Measurements from ENCODE around the gene RNASE1.

The RNASE1 gene
- 0 reads per million in 3 donors for total RNA-seq

DNA sequence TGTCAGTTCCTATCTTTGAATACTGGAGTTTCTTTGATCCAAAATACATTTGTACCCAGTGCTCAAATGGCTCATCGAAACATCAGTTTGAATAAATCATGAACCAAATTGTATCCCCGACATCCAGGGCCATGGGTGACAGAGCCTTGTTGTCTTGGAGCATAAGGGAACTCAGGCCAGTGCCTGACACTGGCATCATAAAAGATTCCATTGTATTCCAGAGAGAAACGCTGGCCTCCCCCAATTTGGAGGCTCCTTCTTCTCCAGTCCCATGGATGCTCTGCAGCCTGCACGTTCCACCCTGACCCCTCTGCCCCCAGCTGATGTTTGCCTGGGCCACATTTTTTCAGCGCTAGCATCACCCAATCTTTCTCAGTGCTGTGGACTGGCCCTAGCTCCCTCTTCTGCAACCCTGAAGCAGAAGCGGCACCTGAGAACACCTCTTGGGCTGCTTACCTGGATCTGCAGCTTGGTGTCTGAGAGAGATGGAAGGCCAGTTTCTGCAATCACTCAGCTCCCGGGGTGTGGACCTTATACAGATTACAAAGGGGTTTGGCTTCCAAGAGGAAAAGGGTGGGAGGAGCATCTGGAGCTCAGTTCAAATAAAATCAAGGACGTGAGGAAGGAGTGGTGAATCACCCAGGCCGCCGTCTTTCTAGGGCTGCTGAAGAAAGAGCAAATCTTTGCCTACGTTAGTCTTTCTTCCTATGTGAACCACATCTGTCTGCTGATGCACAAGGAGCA, at the start of gene RNASE1:
RNASE1 (minus strand) TSS at position 504 of the 744 bp plus-strand sequence. CDS start 776 bp downstream, outside the sequence.
- DNase-seq: no peak
- peaks cover 8% of the 10 kb centered on the region for H3K27me3 ChIP-seq (replicated peaks; ENCODE audit: control insufficient read depth, insufficient read depth, low read length, poor library complexity, severe bottlenecking)
- H3K4me3 ChIP-seq (ENCODE audit: insufficient read depth, low read depth, low read length, poor library complexity, severe bottlenecking): no peak within 1 kb of the TSS
- no peak within 1 kb of the TSS for H3K27ac ChIP-seq (ENCODE audit: insufficient read depth, low read length, poor library complexity, severe bottlenecking)
- H3K4me1 ChIP-seq (ENCODE audit: control insufficient read depth, insufficient read depth, low read length, poor library complexity, severe bottlenecking): no peaks in the 10 kb centered on the region
- no peaks in the 10 kb centered on the region for H3K36me3 ChIP-seq (ENCODE audit: control insufficient read depth, insufficient read depth, low read length)
- H3K9me3 ChIP-seq (ENCODE audit: control insufficient read depth, low read length): no peaks in the 10 kb centered on the region

DNA sequence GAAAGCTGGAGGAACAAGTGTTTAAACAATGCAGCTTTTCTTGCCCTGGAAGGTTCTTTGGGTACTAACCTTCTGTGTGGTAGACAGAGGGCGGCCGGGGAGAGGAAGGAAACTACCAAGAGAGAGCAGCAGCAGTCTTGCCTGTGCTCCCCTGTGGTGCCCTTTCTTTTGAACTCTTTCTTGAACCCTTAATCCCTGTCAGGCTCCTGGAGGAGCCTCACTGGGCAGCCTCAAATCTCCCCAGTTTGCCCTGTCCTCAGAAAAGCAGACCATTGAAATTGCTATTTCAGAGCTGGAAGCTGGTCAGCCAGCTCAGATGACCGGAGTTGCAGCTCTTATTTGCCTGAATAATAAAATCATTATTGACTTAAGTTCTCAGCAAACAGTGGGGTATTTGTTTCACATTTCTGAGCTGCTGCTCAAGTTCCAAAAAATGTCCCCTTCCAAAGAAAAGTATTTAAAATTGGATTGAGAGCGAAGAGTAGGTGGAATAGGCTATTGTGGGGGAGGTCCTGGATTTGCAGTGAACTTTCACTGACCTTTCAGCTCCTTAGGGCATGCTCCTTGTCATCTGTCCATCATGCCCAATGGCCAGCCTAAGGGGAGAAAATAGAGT, 46.4 kb upstream of the RNASE1 start:
- H3K27ac ChIP-seq (ENCODE audit: insufficient read depth, low read length, poor library complexity, severe bottlenecking): no peak overlapping the region
- H3K27me3 ChIP-seq (replicated peaks; ENCODE audit: control insufficient read depth, insufficient read depth, low read length, poor library complexity, severe bottlenecking): no peaks in the 10 kb centered on the region
- DNase-seq: no peak
- H3K4me1 ChIP-seq (ENCODE audit: control insufficient read depth, insufficient read depth, low read length, poor library complexity, severe bottlenecking): no peaks in the 10 kb centered on the region
- H3K4me3 ChIP-seq (ENCODE audit: insufficient read depth, low read depth, low read length, poor library complexity, severe bottlenecking): no peak overlapping the region
- H3K9me3 ChIP-seq (ENCODE audit: control insufficient read depth, low read length): no peaks in the 10 kb centered on the region
- no peaks in the 10 kb centered on the region for H3K36me3 ChIP-seq (ENCODE audit: control insufficient read depth, insufficient read depth, low read length)

DNA sequence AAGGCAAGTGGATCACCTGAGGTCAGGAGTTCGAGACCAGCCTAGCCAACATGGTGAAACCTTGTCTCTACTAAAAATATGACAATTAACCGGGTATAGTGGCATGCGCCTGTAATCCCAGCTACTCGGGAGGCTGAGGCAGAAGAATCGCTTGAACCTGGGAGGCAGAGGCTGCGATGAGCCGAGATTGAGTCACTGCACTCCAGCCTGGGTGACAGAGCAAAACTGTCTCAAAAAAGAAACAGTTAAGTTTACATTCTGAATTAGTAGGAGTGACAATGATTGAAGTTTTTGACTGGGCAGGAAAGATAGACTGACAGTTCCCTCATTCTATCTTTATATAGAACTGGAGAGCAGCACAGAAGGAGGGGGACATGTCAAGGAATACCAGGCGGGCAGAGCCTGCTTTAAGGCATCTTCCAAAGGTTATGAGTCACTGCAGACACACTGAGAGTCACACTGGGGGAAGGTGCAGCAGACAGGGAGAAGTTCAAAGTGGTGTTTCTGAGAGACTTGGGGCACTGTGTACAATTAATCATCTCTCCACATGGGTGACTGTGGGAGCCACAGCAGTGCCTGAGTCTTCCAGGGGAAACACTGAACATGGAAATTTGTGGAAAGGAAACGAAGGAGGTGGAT, 45.8 kb upstream of the RNASE1 start:
- Histone ChIP-seq H3K27me3 (replicated peaks; ENCODE audit: control insufficient read depth, insufficient read depth, low read length, poor library complexity, severe bottlenecking) (no peaks in the 10 kb centered on the region), H3K4me3 (ENCODE audit: insufficient read depth, low read depth, low read length, poor library complexity, severe bottlenecking) (no peak overlapping the region), H3K27ac (ENCODE audit: insufficient read depth, low read length, poor library complexity, severe bottlenecking) (no peak overlapping the region), H3K4me1 (ENCODE audit: control insufficient read depth, insufficient read depth, low read length, poor library complexity, severe bottlenecking) (no peaks in the 10 kb centered on the region), H3K36me3 (ENCODE audit: control insufficient read depth, insufficient read depth, low read length) (no peaks in the 10 kb centered on the region), H3K9me3 (ENCODE audit: control insufficient read depth, low read length) (no peaks in the 10 kb centered on the region)
- no peak for DNase-seq

DNA sequence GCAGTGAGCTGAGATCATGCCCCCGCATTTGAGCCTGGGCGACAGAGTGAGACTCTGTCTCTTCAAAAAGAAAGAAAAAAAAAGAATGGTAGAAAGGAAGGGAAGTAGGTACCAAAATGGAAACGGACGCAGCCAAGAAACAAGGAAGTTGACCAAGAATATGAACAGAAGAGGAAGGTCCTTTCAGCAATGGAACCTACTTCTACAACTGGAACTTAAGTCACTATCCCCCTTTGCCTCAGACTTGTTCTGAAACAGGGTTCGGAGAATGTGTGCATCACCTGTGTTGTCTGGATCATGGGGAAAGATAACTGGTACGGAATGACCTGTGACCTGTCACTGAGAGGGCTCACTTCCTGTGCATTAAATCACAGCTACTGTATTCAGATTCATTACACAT, 43.9 kb upstream of the RNASE1 start:
- no peaks in the 10 kb centered on the region for H3K4me1 ChIP-seq (ENCODE audit: control insufficient read depth, insufficient read depth, low read length, poor library complexity, severe bottlenecking)
- no peaks in the 10 kb centered on the region for H3K27me3 ChIP-seq (replicated peaks; ENCODE audit: control insufficient read depth, insufficient read depth, low read length, poor library complexity, severe bottlenecking)
- H3K27ac ChIP-seq (ENCODE audit: insufficient read depth, low read length, poor library complexity, severe bottlenecking): no peak overlapping the region
- no peak for DNase-seq
- no peaks in the 10 kb centered on the region for H3K36me3 ChIP-seq (ENCODE audit: control insufficient read depth, insufficient read depth, low read length)
- H3K9me3 ChIP-seq (ENCODE audit: control insufficient read depth, low read length): no peaks in the 10 kb centered on the region
- no peak overlapping the region for H3K4me3 ChIP-seq (ENCODE audit: insufficient read depth, low read depth, low read length, poor library complexity, severe bottlenecking)

DNA sequence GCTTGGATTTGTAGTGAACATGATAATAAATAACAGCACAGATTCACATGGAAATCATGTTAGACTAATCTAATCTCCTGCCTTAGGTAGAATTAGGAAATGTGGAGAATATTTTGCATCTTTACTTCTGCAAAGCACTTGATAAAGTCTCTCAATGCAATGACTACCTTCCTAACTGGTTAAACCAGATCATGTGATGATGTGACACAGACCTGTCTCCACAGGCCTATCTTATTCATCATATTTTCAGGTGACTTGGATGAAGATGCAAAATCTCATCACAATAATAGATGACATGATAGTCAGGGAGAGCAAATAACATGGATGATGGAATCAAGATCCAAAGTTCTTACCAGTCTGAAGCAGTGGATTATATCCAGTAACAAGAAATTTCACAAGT, 38.5 kb upstream of the RNASE1 start:
- no peak overlapping the region for H3K4me3 ChIP-seq (ENCODE audit: insufficient read depth, low read depth, low read length, poor library complexity, severe bottlenecking)
- H3K27ac ChIP-seq (ENCODE audit: insufficient read depth, low read length, poor library complexity, severe bottlenecking): no peak overlapping the region
- DNase-seq: no peak
- H3K9me3 ChIP-seq (ENCODE audit: control insufficient read depth, low read length): no peaks in the 10 kb centered on the region
- H3K36me3 ChIP-seq (ENCODE audit: control insufficient read depth, insufficient read depth, low read length): no peaks in the 10 kb centered on the region
- H3K4me1 ChIP-seq (ENCODE audit: control insufficient read depth, insufficient read depth, low read length, poor library complexity, severe bottlenecking): no peaks in the 10 kb centered on the region
- peaks cover 2% of the 10 kb centered on the region for H3K27me3 ChIP-seq (replicated peaks; ENCODE audit: control insufficient read depth, insufficient read depth, low read length, poor library complexity, severe bottlenecking)

DNA sequence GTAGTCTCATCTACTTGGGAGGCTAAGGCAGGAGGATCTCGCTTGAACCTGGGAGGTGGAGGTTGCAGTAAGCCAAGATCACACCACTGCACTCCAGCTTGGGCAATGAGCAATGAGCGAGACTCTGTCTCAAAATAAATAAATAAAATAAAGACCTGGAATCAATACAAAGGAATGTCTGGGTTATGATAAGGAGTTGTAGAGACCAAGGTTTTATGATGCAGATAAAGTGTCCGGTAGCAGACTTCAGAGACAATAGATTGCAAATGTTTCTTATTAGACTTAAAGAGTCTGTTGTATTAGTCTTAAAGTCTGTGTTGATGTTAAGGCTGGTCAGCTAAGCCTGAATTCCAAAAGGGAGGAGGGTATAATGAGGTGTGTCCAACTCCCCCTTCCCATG, 35.2 kb upstream of the RNASE1 start:
- H3K4me3 ChIP-seq (ENCODE audit: insufficient read depth, low read depth, low read length, poor library complexity, severe bottlenecking): no peak overlapping the region
- no peaks in the 10 kb centered on the region for H3K9me3 ChIP-seq (ENCODE audit: control insufficient read depth, low read length)
- H3K4me1 ChIP-seq (ENCODE audit: control insufficient read depth, insufficient read depth, low read length, poor library complexity, severe bottlenecking): no peaks in the 10 kb centered on the region
- H3K36me3 ChIP-seq (ENCODE audit: control insufficient read depth, insufficient read depth, low read length): no peaks in the 10 kb centered on the region
- DNase-seq: no peak
- H3K27me3 ChIP-seq (replicated peaks; ENCODE audit: control insufficient read depth, insufficient read depth, low read length, poor library complexity, severe bottlenecking): peaks cover 2% of the 10 kb centered on the region
- no peak overlapping the region for H3K27ac ChIP-seq (ENCODE audit: insufficient read depth, low read length, poor library complexity, severe bottlenecking)

DNA sequence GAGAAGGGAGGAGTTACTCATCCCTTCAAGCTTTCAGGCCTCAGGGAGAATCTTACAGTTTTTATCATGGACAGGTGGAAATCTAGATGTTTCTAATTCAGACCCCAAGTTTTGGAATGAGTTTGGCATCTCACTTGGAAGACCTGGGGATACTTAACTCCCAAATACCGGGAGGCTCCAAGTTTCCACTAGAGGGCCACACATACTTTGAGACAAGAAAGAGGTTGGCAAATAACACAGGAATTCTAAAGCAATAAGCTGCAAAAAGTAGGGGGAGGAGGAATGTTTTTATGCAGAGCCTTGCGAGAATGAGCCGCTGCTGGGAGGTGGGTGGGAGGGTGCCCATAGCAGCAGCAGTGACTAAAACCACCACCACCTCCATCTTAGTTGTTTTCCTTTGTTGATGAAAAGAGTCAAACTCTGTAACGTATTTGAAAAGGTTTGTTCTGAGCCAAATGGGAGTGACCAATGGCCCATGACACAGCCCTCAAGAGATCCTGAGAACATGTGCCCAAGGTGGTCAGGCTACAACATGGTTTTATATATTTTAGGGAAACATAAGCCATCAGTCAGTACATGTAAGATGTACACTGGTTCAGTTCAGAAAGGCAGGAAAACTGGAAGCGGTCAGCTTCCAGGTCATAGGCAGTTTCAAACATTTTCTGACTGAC, 34.2 kb upstream of the RNASE1 start:
- Histone ChIP-seq H3K27me3 (replicated peaks; ENCODE audit: control insufficient read depth, insufficient read depth, low read length, poor library complexity, severe bottlenecking) (peaks cover 2% of the 10 kb centered on the region), H3K9me3 (ENCODE audit: control insufficient read depth, low read length) (no peaks in the 10 kb centered on the region), H3K27ac (ENCODE audit: insufficient read depth, low read length, poor library complexity, severe bottlenecking) (no peak overlapping the region), H3K4me1 (ENCODE audit: control insufficient read depth, insufficient read depth, low read length, poor library complexity, severe bottlenecking) (no peaks in the 10 kb centered on the region), H3K36me3 (ENCODE audit: control insufficient read depth, insufficient read depth, low read length) (no peaks in the 10 kb centered on the region), H3K4me3 (ENCODE audit: insufficient read depth, low read depth, low read length, poor library complexity, severe bottlenecking) (no peak overlapping the region)
- DNase-seq: no peak

DNA sequence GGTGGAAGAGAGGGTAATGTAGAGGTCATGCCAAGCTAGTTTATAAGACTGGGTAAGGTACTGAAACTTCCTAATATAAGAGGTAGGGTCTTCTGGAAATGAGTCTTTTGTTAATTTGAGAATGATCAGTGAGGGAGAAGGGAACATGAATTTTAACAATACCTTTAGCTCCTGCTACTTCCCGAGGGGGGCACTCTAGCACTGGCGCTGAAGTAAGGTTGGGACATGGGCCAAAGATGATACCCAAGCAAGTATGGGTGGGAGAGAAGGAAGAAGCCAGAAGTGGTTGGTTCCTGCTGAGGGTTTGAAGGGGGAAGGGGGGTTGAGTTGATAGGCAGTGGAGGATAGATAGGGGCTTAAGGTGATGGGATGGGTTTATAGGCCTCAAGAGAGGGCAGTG, 32.3 kb upstream of the RNASE1 start:
- DNase-seq: no peak
- H3K9me3 ChIP-seq (ENCODE audit: control insufficient read depth, low read length): no peaks in the 10 kb centered on the region
- H3K36me3 ChIP-seq (ENCODE audit: control insufficient read depth, insufficient read depth, low read length): no peaks in the 10 kb centered on the region
- no peaks in the 10 kb centered on the region for H3K4me1 ChIP-seq (ENCODE audit: control insufficient read depth, insufficient read depth, low read length, poor library complexity, severe bottlenecking)
- peaks cover 2% of the 10 kb centered on the region for H3K27me3 ChIP-seq (replicated peaks; ENCODE audit: control insufficient read depth, insufficient read depth, low read length, poor library complexity, severe bottlenecking)
- H3K27ac ChIP-seq (ENCODE audit: insufficient read depth, low read length, poor library complexity, severe bottlenecking): no peak overlapping the region
- no peak overlapping the region for H3K4me3 ChIP-seq (ENCODE audit: insufficient read depth, low read depth, low read length, poor library complexity, severe bottlenecking)

DNA sequence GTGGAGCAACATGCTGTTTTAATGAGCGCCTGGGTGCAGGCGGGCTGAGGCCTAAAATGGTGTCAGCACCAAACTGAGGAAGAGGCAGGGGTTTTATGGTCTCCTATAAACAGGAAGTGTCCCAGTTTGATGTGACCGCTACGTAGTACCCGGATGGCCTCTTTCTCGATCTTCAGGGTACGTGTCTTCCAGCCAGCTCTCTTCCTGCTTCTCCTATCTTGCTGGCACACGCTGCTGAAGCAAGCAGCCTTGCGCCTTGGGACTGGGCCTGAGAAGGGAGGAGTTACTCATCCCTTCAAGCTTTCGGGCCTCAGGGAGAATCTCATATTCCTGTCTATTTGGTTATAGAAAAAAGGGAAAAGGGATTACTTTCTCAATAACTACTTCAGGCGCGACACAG, 28.2 kb upstream of the RNASE1 start:
- peaks cover 2% of the 10 kb centered on the region for H3K27me3 ChIP-seq (replicated peaks; ENCODE audit: control insufficient read depth, insufficient read depth, low read length, poor library complexity, severe bottlenecking)
- DNase-seq: no peak
- H3K9me3 ChIP-seq (ENCODE audit: control insufficient read depth, low read length): no peaks in the 10 kb centered on the region
- no peak overlapping the region for H3K4me3 ChIP-seq (ENCODE audit: insufficient read depth, low read depth, low read length, poor library complexity, severe bottlenecking)
- H3K27ac ChIP-seq (ENCODE audit: insufficient read depth, low read length, poor library complexity, severe bottlenecking): no peak overlapping the region
- no peaks in the 10 kb centered on the region for H3K36me3 ChIP-seq (ENCODE audit: control insufficient read depth, insufficient read depth, low read length)
- H3K4me1 ChIP-seq (ENCODE audit: control insufficient read depth, insufficient read depth, low read length, poor library complexity, severe bottlenecking): no peaks in the 10 kb centered on the region
